ENCODE measurements around the gene MYZAP.

DNA sequence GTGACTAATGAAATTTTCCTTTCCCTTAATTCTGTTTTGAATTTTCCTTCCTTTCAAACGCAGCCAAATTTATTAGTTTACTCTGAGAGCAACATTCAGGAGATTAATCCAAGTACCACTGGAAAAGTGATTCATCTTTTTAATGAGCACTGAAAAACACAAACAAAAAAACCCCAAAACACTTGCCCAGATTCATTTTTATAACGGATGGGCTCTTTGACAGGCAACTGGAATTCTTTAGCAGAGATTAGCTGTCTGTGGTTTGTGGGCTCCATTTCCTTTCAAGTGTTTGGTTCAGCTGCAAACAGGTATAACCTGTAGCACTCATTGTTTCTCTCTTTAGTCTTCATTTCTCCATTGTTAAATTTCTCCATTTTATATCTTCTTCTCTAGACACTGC lies 111.7 kb downstream of the MYZAP start:
- TF ChIP-seq, protein P1, sequence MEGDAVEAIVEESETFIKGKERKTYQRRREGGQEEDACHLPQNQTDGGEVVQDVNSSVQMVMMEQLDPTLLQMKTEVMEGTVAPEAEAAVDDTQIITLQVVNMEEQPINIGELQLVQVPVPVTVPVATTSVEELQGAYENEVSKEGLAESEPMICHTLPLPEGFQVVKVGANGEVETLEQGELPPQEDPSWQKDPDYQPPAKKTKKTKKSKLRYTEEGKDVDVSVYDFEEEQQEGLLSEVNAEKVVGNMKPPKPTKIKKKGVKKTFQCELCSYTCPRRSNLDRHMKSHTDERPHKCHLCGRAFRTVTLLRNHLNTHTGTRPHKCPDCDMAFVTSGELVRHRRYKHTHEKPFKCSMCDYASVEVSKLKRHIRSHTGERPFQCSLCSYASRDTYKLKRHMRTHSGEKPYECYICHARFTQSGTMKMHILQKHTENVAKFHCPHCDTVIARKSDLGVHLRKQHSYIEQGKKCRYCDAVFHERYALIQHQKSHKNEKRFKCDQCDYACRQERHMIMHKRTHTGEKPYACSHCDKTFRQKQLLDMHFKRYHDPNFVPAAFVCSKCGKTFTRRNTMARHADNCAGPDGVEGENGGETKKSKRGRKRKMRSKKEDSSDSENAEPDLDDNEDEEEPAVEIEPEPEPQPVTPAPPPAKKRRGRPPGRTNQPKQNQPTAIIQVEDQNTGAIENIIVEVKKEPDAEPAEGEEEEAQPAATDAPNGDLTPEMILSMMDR (IDR thresholded peaks at IDR 0.05) = no peak
- TF ChIP-seq POLR2AphosphoS5 (IDR thresholded peaks at IDR 0.05; ENCODE audit: low read depth, low read length) (no peak), SIN3A (IDR thresholded peaks at IDR 0.05; ENCODE audit: borderline replicate concordance, insufficient read depth, low read depth, low read length) (no peak)
- TF ChIP-seq, protein P2, sequence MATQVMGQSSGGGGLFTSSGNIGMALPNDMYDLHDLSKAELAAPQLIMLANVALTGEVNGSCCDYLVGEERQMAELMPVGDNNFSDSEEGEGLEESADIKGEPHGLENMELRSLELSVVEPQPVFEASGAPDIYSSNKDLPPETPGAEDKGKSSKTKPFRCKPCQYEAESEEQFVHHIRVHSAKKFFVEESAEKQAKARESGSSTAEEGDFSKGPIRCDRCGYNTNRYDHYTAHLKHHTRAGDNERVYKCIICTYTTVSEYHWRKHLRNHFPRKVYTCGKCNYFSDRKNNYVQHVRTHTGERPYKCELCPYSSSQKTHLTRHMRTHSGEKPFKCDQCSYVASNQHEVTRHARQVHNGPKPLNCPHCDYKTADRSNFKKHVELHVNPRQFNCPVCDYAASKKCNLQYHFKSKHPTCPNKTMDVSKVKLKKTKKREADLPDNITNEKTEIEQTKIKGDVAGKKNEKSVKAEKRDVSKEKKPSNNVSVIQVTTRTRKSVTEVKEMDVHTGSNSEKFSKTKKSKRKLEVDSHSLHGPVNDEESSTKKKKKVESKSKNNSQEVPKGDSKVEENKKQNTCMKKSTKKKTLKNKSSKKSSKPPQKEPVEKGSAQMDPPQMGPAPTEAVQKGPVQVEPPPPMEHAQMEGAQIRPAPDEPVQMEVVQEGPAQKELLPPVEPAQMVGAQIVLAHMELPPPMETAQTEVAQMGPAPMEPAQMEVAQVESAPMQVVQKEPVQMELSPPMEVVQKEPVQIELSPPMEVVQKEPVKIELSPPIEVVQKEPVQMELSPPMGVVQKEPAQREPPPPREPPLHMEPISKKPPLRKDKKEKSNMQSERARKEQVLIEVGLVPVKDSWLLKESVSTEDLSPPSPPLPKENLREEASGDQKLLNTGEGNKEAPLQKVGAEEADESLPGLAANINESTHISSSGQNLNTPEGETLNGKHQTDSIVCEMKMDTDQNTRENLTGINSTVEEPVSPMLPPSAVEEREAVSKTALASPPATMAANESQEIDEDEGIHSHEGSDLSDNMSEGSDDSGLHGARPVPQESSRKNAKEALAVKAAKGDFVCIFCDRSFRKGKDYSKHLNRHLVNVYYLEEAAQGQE (IDR thresholded peaks at IDR 0.05; ENCODE audit: insufficient read depth in 1 of 2, low read depth in 2 of 2, low read length in 1 of 2) = no peak
